SU-DHL-6 (cell line): ENCODE results near the gene ATP2A3.

Source experiments
- EZH2phosphoT487 ChIP-seq: fragments of 200-600 bp; sonication (generic), shearing (Covaris generic); conservative IDR thresholded peaks from 2 replicates; pipeline ENCODE4 v1.6.1; 2018; ENCODE audit warnings: mild to moderate bottlenecking, antibody characterized with exemption, low read length, moderate library complexity, mixed read lengths
- TF ChIP-seq, protein P1 (sequence below): fragments of 200-600 bp; sonication (generic); IDR thresholded peaks from one replicate; pipeline ENCODE4 v1.5.1; 2017; ENCODE audit warnings: antibody characterized with exemption, mild to moderate bottlenecking, low read length, moderate library complexity; ENCODE audit not compliant: insufficient read depth, poor library complexity, severe bottlenecking

DNA sequence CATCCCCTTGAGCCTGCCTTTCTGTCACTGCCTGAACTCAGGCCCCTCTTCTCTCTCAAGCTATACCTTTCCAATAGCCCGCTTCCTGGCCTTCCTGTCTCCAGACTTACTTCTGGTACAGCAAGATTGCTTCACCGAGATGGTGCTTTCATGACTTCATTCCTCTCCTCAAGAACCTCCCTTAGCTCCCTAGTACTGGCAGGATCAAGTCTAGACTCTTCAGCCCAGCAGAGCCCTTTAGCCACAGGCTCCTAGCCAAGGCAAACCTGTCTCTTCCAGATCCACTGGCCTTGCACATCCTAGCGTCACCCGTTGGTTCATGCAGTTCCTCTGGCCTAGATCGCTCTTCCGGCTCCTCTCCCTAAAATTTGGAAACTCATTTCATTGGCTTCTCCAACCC lies 6.4 kb upstream of the ATP2A3 start:
- TF ChIP-seq EZH2phosphoT487: no peak
- TF ChIP-seq, protein P1, sequence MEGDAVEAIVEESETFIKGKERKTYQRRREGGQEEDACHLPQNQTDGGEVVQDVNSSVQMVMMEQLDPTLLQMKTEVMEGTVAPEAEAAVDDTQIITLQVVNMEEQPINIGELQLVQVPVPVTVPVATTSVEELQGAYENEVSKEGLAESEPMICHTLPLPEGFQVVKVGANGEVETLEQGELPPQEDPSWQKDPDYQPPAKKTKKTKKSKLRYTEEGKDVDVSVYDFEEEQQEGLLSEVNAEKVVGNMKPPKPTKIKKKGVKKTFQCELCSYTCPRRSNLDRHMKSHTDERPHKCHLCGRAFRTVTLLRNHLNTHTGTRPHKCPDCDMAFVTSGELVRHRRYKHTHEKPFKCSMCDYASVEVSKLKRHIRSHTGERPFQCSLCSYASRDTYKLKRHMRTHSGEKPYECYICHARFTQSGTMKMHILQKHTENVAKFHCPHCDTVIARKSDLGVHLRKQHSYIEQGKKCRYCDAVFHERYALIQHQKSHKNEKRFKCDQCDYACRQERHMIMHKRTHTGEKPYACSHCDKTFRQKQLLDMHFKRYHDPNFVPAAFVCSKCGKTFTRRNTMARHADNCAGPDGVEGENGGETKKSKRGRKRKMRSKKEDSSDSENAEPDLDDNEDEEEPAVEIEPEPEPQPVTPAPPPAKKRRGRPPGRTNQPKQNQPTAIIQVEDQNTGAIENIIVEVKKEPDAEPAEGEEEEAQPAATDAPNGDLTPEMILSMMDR: no peak
